Skin of body (tissue), 2 donors: ENCODE results near the gene SLC15A2. TPM values are rescaled to one million over a fixed set of nuclear protein-coding genes. Genes with fewer than 3 reads are reported as not detected.
"Not testable (repeated sequence)": the region's sequence is repeated elsewhere in the genome, so short reads cannot be mapped to it uniquely, and the experiment has no call there.

Experiments used
- DNase-seq: peaks from one replicate; lab custom pipeline; 2025; lab: John Stamatoyannopoulos, UW
- total RNA-seq: library from RNA; depleted of rRNA; stranded (reverse); fragments of >200 nt; gene quantifications from one replicate; pipeline ENCODE4 v1.2.3, GENCODE V29; 2014

SLC15A2 gene, protein sequence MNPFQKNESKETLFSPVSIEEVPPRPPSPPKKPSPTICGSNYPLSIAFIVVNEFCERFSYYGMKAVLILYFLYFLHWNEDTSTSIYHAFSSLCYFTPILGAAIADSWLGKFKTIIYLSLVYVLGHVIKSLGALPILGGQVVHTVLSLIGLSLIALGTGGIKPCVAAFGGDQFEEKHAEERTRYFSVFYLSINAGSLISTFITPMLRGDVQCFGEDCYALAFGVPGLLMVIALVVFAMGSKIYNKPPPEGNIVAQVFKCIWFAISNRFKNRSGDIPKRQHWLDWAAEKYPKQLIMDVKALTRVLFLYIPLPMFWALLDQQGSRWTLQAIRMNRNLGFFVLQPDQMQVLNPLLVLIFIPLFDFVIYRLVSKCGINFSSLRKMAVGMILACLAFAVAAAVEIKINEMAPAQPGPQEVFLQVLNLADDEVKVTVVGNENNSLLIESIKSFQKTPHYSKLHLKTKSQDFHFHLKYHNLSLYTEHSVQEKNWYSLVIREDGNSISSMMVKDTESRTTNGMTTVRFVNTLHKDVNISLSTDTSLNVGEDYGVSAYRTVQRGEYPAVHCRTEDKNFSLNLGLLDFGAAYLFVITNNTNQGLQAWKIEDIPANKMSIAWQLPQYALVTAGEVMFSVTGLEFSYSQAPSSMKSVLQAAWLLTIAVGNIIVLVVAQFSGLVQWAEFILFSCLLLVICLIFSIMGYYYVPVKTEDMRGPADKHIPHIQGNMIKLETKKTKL
- 7.7 TPM for total RNA-seq

DNA sequence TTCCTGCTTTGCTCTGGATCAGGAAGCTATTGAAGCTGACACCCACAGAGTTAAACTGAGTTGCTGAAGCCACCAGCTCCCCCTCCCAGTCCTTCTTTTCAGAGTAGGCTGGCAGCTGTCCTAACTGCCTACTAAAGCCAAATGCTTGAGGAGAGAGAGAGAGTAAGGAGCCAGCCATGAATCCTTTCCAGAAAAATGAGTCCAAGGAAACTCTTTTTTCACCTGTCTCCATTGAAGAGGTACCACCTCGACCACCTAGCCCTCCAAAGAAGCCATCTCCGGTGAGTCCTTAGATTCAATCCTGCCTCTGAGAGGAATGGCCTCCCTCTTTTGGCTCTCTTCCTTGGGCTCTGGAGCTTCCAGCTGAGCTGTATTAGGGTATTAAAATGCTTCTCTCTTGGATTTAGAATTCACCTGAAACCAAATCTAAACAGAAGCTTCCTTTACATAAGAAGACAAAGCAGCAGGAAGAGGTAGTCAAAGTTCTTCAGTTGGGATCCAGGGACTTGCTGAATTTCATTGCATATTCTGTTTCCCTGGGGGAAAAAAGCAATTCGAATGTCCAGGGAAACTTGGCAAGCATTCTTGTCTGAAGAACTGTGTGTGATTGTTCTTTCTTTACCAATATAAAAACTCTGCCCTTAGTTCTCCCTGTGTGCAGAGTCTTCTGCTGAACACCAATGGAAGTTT, at the start of gene SLC15A2:
TSS of gene SLC15A2 (plus strand) at position 101 of the 690 bp plus-strand sequence. CDS start at position 177, 76 bp downstream.
- no peak for DNase-seq

DNA sequence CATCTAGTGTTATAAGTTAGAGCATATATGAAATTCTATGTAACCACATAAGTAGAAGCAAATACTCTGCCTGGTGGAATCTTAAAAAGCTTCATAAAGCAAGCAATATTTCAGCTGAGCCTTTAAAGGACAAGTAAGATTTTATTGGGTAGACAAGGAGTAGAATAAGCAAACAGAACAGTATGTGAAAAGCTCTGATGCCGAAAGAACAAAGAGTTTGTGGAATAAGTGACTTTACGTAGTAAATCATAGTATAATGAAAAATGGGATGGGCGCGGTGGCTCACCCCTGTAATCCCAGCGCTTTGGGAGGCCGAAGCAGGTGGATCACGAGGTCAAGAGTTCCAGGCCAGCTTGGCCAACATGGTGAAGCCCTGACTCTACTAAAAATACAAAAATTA, 49.3 kb upstream of the SLC15A2 start:
- DNase-seq = no peak

DNA sequence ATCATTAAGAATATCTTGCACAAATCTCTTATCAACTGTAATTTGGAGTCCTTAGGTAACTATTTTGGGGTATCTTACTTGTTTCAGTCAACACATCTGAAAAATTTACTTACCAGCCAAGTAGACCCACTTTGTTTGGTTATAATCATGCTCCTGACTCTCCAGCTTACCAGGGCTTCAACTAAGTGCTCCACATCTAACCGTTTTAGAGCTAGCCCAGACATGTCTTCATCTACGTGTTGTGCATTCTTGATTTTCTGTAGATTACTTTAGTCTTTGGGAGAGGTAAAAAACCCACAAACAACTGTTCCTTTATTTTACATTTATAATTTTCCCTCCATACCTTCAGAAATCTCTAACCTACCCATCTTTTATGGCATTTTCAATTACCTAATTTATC, 41.9 kb upstream of the SLC15A2 start:
- no peak for DNase-seq

DNA sequence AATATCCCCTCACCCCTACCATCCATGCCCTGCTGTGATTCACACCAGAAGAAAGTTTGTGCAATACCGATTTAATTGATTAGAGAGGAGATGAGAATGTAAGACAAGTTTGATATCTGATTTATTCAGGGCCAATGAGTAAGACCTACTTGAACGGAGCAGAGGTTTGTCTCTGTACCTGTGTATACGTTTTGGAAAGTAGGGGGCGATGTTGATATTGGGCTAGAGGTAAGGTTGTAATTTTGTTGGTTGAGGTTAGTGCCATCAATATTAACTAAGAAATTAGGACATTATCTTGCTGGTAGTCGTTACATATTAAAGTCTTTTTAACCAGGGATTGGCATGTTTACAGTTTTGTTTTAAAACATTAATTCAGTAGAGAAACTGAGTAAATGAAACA, 38.6 kb upstream of the SLC15A2 start:
- DNase-seq = no peak

DNA sequence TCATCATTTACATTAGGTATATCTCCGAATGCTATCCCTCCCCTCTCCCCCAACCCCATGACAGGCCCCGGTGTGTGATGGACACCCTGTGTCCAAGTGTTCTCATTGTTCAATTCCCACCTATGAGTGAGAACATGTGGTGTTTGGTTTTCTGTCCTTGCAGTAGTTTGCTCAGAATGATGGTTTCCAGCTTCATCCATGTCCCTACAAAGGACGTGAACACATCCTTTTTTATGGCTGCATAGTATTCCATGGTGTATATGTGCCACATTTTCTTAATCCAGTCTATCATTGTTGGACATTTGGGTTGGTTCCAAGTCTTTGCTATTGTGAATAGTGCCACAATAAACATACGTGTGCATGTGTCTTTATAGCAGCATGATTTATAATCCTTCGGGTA, 36.4 kb upstream of the SLC15A2 start:
- not testable (repeated sequence) for DNase-seq

DNA sequence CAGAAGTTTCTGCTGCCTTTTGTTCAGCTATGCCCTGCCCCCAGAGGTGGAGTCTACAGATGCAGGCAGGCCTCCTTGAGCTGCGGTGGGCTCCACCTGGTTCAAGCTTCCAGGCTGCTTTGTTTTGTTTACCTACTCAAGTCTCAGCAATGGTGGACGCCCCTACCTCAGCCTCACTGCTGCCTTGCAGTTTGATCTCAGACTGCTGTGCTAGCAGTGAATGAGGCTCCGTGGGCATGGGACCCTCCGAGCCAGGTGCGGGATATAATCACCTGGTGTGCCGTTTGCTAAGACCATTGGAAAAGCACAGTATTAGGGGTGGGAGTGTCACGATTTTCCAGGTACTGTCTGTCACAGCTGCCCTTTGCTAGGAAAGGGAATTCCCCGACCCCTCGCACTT, 31.0 kb upstream of the SLC15A2 start:
- DNase-seq = not testable (repeated sequence)

DNA sequence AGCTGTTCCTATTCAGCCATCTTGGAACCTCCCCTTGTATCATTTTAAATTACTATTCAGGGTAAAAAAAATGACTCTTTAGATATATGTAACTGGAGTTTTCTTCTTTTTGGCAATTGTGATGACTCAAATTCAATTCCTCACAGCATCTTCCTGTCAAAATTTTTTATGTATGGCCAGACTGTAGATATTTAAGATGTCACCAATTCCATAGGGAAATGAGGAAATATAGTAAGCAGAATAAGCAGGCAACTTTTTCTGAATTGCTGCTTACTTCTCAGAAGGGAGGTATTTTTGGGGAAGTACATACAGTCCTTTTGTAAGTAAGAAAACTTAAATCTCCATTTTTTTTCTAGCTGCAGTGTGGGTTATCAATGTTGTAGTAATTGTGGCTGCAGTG, 30.4 kb upstream of the SLC15A2 start:
- DNase-seq = no peak

DNA sequence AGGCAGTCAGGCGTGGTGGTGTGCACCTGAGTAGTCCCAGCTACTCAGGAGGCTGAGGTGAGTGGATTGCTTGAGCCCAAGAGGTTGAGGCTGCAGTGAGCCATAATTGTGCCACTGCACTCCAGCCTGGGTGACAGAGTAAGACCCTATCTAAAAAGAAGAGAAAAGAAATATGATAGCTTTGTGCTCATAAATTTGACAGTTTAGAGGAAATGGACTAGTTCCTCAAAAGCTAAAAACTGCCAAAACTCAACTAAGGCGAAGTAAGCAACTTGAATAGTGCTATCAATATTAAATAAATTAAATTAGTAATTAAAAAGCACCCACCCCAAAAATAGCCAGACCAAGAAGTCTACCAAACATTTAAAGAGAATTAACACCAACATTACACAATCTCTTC, 24.5 kb upstream of the SLC15A2 start:
- no peak for DNase-seq

DNA sequence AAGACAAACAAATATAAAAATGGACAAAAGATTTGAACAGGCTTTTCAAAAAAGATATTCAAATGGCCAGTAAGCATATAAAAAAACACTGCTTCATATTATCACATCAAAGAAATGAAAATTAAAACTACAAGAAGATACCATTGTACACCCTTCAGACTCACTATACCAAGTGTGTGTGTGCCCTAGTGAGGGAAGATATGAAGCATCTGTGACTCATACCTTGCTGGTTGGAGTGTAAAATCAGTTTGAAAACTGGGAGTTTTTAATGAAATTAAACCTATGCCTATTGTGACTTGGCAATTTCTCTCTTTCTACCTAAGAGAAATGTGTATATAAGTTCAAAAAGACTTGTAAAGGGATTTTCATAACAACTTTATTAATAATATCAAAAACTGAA, 23.5 kb upstream of the SLC15A2 start:
- no peak for DNase-seq

DNA sequence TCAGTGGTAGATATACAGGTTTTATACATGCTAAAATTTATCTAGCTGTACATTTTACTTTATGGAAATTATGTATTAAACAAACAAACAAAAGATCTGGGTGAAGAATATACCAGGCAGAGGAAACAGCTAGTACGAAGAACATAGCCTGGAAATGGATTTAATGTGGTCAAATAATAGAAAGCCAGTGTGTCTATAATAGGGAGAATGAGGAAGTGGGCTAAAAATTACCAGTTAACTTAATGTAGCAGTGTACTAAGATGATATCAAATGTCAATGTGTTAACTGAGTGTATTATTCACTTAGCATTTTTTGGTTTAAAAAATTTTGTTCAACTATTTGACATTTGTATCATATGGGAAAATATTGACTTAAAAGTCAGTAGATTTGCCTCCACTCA, 22.8 kb upstream of the SLC15A2 start:
- DNase-seq = no peak

DNA sequence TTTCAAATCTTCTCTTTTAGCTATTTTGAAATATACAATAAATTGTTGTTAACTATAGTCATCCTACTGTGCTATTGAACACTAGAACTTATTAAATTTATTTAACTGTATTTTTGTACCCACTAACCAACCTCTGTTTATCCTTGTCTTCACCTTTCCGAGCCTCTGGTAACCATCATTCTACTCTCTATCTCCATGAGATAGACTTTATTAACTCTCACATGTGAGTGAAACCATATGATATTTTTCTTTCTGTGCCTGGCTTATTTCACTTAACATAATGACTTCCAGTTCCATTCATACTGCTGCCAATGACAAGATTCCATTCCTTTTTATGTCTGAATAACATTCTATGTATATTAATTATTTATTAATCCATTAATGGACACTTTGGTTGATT, 15.8 kb upstream of the SLC15A2 start:
- DNase-seq = no peak

DNA sequence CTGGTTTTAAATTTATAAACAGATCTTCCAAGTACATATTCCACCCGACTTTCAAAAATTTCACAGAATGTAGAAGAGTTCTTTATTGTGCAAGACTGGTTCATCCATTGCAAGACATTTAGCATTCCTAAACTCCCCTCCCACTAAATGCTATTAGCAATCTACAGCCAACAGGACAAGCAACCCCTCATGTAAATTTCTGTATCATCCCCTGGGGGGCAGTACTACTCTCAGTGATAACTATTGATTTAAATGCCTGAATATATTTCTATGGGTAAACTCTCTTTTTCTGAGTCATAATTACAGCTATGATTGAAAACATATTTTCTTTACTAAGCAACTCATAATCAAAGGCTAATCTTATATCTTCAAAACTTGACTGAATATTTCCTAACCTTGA, 10.7 kb upstream of the SLC15A2 start:
- DNase-seq = no peak

DNA sequence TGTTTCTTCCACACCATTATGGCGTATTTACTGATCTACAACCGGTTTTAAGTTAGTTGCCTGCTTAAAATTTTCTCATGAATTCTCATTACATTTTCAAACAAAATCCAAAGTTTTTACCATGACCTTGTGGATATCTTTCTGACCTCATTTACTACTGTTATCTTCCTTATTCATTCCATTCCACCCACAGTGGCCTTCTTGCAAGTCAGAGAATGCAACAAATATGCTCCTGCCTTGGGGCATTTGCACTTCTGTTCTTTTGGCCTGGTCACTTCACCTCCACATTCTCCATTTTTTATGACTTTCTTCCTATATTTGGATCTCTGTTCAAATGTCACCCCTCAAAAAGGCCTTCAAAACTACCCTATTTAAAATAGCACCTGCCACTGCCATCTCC, 8.8 kb upstream of the SLC15A2 start:
- no peak for DNase-seq

DNA sequence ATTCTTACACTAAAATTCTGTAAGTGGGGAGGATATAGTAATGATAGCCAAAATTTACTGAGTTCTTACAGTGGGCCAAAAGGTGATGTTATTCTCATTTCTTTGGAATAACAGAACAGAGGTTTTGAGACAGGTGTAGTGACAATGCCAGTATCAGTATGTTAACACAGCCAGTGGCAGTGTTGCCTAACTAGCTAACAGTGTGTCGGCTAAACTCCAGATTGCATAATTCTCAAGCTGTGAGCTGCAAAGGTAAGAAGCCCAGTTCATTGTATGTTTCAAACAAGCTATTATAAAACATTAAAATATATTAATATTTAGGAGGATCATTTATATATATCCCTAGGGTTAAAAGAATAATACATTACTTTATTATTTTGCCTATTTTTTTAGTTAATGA, 920 bp downstream of the SLC15A2 start:
- DNase-seq = no peak

DNA sequence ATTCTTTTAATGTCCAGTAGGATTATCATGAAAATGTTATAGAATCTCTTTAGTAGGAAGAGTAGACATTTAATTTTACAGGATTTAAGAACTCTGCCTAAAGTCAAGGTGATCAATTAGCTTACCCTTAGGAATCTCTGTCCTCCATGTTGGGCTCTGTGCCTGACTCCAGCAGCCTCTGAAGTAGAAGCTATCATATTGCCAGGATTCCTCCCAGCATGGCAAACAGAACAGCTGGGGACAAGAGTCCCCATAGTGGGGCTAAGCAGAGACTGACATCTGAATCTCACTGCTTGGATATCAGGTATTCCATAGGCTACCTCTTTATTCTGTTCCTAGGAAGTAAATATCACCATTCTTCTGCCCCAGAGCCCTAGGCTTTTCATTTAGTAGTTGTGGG, 1.5 kb downstream of the SLC15A2 start:
- no peak for DNase-seq

DNA sequence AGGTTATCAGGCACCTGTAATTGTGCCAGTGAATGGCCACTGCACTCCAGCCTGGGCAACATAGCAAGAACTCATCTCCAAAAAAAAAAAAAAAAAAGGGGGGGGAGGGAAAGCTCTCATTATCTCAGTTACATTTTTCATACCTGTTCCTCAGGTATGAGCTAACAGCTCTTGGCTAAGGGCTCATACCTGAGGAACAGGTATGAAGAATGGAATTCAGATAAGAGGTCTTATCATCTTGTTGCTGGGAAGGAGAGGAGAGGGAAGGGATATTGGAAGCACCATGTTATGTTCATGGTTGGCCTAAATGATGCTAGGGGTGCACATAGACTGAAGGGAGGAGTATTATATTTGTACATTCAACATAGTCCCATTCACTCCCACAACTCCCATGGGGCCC, 2.6 kb downstream of the SLC15A2 start:
- DNase-seq = no peak

DNA sequence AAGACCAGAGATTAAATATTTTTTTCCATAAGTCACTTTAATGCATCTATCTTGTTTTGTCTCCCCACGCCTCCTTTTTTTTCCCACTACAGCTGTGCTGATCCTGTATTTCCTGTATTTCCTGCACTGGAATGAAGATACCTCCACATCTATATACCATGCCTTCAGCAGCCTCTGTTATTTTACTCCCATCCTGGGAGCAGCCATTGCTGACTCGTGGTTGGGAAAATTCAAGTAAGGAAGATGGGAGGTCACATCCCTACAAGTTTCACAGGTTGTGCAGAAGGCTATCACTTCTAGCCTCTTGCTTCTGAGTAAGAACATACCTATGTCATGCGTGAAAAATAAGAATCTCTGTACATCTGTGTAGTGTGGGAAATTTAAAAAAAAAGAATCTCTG, 3.1 kb downstream of the SLC15A2 start:
- DNase-seq = no peak

DNA sequence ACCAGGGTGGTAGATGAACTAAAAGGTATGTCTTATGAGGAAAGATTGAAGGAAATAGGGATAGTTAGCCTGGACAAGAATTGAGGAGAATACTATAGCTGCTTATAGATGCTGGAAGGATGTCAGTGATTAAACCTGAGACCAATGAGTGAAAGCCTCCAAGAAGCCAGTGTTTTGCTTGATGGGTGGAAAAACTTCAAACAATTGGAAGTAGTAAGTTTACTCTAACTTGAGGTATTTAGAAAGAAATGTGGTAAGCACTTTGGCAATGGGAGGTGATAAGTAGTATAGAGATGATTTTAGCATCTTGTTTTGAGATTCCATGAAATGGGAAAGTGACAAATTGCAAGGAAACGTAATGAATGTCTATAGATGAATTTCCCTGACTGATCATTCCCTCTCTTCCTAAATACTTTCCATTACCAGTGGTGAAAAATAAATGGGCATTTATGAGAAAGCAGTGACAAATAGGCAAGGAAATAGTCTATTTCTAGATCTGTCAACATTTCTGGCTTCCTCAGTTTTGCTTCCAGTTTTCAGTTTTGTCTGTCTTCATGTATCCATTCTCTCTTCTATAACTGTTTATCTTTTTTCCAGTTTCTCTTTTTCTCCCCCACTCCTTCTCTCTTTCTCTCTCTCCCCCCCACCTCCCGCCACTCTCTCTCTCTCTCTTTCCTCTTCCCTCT, 19.2 kb downstream of the SLC15A2 start:
- no peak for DNase-seq

DNA sequence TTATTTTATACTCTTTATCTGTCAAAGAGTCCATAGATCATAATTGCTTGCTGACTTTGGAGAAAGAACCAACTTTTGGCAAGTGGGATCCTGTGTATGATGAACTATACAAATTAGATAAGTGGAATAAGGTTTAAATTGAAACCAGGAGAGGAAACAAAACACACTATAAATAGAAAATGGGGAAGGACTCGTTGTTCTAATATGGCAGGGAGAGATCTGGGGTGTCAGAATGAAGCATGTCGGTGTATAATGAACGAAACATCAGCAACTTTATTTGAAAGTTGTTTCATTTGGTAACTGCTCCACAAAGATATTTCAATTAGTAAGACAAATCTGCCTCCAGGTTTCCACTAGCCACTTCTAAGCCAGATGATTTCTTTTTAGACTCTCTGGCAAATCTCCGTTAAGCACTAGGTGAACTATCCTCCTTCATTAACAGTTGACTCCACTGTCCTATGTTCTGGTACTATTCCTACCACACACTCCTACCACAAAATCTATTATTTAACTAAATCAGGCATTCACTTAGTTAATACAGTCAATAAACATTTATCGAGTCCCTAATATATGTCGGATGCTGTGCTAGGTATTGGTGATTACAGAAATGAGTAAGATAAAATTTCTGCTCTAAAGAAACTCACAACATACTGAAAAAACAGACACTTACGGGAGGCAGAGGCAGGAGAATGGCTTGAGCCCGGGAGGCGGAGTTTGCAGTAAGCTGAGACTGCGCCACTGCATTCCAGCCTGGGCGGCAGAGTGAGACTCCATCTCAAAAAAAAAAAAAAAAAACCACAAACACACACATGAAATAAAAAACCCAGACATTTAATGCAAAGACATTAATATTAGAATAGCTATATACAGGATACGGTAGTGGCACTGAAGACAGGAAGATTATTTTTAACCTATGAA, 20.1 kb downstream of the SLC15A2 start:
- DNase-seq = no peak

DNA sequence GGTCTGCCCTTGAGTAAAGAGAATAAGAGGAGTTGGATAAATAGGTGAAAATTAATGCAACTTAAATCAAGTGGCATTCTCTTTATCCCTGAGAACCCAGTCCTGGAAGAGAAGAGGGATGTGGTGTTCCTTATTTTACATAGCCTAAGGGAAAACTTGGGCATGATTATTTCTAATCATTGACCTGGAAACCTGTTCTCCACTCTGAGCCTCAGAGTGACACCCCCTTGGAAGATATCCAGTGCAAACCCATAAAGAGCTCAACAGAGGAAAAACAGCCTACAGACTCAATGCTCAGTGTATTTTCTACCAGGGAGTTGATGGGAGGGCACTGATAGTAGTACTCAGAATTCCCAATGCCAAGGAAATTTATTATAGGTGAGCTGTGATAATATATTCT, 22.0 kb downstream of the SLC15A2 start:
- DNase-seq = no peak
